NCI-H748 treated with DMSO at 0.1 percent for 48 hours (cell line): Measurements from ENCODE around the gene SLC25A26.

Experiments used
- DNase-seq: peaks from one replicate; lab custom pipeline; 2025; lab: John Stamatoyannopoulos, UW

The SLC25A26 gene

DNA sequence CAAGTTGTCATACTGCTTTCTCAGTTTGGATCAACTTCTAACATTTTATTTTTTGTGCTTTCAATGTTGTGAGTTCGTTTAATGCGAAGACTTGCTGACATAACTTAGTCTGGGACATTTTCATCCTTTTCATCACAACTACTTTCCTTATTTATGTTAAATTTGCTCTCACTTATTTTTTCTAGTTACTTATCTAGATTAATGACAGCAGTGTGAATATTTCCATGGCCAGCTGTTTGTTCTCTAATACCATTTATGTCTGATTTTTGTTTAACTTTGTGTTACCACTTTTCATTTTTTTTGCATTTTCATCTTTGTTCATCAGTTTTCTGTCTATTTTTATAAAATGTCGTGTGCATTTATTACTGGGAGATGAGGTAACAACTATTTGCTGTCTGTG lies 6.2 kb downstream of the SLC25A26 start:
- no peak for DNase-seq

DNA sequence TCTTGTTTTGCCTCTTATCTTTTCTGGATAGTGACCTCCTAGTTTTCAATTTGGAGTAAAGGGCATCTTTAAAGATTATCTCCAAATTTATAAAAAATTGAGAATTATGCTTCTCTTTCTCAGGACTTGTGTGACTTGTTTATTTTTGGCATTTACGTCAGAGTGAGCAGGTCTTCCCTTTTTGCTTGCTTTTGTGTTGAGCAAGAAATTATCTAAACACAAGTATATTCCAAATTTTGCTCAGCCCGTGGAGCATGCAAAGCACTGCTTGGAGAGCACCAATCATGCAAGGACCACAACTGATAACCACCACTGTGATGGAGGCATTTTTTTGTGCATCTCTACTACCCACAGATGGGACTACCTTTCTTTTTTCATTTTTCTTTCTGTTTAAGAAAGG lies 7.1 kb downstream of the SLC25A26 start:
- no peak for DNase-seq

DNA sequence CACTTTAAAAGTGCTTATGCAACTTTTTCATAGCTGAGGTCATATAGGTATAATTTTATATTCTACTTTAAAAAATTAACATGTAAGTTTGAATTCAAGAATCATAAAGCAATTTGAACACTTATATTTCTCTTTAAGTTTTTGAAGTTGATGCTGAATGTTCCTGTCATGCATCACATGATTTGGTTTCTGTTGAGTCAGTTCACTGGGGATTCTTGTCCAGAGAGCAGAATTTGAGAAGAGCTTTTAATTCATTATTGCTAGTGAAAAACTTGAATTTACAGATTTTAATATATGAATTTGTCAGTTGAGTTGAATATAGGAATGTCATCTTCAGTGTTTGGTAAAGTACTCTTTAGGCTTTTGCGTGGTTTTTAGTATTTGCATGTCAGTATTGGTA lies 7.9 kb downstream of the SLC25A26 start:
- DNase-seq: no peak

DNA sequence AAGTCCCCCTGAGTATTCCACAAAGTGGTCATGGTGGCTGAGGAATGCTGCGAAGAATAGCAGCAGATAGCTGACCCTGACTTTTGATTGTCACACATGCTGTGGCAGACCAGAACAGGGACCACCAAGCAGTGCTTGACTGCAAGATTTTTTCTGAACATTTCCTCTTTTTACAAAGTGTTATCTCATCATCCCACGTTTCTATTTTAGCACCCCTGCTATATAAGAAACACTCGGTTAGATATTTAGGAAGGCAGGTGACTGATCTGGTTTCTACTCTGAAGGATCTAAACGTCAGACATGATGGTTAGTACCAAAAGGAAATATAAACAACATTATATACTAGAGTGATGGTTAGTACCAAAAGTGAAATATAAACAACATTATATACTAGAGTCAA lies 9.1 kb downstream of the SLC25A26 start:
- DNase-seq: no peak

DNA sequence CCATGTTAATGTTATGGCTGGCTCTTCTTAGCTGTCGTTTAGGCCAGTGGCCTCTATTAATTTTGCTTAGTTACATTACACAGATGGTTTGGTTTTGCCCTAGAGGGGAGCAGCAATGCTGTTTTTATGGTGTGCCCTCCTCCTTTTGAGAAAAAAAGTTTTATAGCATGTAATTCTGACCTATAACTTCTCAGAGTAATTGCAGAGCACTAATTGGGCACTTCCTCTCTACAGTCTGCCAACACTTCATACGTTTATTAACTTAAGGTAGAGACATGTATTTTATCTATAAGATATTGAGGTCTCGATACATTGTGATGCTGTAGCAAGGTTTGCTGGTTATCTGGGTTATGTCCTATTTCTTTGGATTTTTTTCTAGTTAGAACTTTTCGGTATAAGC lies 12.2 kb downstream of the SLC25A26 start:
- DNase-seq: no peak

DNA sequence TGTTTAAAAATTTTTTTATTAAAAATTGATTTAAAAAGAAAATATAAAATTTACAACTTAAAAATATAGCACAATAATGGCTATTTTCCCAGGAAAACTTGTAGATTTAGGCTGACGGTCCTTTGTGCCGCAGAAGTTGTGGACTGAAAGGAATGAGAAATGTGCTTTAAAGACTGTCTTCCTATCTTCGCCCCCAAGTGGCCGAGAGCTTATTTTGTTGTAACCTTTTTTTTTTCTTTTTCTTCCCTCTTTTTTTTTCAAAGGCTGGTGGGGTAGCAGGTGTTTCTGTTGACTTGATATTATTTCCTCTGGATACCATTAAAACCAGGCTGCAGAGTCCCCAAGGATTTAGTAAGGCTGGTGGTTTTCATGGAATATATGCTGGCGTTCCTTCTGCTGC lies 15.5 kb downstream of the SLC25A26 start:
- DNase-seq: no peak

DNA sequence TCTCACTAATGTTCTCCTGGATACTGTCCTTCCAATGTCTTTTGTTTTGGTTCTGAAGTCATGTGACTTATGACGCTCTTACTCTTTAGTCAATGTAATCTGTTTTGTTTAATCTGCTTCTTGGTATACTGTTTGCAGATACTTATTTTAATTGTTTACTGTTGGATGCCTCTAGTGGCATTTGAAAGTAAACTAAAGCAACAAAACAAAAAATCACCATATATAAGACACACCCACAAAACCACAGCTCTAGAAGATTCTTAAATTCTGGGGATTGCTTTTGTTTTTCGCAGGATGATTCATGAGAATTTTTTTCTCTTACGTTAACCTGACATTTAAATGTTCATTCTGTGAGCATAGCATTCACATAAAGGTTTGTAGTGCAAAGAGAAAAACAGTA lies 16.8 kb downstream of the SLC25A26 start:
- DNase-seq: no peak

DNA sequence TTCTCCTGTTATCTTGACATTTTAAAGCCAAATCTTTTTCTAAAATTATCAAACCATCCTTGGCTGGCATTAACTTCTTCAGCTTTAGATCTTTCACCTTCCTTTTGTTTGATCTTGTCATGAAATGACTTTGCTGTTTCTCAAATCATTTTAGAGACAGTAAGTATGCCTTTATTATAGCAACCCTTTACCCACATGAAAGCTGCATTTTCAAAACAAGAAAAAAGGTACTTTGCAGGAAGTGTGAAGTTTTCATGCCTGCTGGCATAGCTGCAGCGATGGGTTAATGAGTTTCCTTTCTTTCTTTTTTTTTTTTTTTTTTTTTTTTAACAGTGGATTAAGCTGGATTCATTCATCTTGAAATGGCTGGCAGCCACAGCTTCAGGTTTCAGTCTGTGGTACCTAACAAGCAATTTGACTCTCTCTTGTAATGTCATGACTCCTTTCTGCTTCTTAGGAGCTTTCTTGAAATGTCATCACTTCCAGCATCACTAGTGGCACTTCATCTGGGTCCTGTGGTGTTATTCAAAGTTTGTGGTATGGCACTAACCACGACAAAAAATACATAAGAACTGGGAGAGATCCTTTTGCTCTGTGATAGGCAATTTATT lies 18.8 kb downstream of the SLC25A26 start:
- DNase-seq: no peak

DNA sequence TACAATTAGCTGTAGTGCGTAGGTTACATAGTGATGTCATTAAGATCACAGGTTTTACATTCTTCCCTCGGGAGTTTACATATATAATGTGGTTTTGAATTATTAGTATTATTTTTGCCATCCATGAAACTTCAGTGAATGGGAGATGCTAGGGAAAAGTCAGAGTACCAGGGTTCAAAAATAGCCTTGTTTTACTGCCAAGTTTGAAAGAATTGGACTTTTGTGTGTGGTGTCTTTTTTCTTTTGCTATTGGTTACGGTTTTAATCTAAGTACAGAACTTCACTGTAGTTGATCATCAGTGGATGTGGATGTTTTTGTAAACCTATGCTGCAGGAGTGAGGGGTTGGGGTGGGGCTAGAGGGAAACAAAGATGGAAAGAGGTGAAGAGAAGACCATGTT lies 20.7 kb downstream of the SLC25A26 start:
- no peak for DNase-seq

DNA sequence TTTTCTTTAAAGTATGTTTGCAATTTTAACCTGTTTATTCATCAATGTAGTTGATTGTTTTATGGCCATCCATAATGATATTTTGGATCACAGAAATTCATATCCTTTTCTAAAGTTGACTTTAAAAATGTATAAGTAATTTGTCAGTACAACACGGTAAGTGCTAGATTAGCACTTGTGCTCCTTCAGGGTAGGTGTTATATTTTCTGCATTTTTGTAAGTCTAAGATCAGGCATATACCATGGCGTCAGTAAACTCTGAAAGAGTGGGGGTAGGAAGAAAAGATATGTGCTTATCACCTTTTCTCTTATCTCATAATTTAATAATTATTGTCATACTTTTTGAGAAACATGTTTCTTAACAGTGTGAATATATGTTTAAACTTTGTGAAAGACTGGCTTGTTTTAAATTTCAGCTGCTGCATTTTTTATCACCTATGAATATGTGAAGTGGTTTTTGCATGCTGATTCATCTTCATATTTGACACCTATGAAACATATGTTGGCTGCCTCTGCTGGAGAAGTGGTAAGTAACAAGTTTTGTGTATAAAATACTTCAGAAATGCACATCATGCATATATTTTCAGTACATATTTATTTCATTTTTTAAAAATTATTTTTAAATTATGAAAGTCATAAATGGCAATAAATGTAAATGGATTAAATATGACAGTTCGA lies 22.1 kb downstream of the SLC25A26 start:
- DNase-seq: no peak

DNA sequence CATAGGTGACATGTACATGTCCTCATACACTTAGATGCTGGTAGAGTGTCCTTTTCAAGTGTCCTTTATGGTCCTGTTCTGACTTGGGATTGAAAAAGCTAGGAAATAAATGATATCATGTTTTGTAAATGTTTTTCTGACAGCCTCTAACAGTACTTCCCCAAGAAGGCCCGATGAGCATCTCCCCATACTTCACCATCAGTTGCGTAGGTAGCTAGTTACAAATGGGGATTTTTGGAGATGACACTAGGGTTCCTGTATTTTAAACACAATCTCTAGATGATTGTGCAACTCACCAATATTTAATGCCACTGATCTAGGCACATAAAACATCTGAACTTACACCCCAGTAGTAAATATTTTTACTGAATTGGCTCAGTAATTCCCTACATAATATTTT lies 27.8 kb downstream of the SLC25A26 start:
- DNase-seq: no peak

DNA sequence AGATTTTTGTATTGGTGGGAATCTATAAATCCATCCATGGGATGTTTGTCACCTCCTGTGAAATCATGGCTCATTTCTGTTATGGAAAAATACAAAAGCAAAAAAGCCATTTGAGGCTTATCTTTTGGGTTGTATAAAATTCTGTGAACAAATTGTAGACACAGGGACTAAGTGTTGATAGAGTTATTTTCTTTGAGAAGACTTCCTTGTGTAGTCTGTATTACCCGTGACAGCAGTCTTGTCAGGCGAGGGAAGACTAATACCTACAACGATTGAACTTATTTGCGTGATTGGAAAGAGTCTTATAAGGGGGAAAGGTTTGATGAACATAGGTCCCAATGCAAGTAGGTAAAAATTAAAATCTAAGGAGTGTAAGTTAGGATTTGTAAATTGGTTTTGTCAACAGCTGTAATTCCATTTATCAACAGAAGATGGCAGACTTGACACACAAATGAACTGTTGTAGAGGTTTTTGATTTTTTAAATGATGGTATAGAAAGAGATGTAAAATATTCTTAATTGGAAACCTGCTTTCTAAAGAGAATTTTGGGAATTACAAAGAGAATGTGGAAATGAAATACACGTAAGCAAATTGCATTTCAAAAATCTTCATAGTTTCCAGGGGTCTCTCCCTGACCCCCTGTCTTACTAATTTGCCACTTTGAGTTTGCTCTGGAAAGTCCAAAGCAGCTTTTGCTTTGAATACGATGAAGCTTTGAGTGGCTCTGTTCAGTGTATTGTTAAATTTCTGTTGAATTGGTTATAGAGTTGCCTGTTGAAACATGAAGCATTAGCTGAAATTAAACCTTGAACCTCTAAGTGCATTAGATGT lies 33.2 kb downstream of the SLC25A26 start:
- peak; percentile 8 for DNase-seq

DNA sequence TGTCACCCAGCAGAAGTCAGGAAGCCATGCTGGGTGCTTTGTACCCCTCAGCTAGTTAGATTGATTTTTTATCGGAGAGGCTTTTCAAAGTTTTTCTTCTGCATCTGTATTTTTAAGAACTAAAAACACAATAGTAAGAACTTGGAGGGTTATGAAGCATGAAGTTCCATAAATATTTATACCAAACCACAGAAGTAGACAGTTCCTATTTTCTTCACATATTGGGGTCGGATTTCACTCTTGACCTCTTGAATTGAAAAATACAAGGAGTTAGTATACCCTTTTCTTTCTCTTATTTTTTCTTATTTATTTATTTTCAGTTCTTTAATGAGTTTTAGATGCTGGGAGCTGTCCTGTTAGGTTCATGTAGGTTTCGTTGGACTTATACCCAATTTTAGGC lies 35.1 kb downstream of the SLC25A26 start:
- no peak for DNase-seq

DNA sequence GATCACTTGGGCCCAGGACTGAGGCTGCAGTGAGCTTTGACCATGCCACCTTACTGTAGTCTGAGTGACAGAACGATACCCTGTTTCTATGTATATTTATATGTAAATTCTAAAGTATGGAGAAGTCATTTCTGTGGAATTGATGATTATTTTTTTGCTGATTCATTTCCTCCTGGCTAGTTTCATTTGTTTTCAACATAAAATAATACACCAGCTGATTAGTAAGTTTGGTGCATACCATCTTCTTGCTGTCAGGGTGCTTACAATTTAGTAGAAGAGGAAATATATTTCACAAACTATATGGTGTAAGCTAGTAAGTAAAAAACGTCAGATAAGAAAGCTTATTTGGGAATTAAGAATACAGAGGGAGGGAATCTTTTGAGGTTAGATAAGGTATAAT lies 36.0 kb downstream of the SLC25A26 start:
- no peak for DNase-seq

DNA sequence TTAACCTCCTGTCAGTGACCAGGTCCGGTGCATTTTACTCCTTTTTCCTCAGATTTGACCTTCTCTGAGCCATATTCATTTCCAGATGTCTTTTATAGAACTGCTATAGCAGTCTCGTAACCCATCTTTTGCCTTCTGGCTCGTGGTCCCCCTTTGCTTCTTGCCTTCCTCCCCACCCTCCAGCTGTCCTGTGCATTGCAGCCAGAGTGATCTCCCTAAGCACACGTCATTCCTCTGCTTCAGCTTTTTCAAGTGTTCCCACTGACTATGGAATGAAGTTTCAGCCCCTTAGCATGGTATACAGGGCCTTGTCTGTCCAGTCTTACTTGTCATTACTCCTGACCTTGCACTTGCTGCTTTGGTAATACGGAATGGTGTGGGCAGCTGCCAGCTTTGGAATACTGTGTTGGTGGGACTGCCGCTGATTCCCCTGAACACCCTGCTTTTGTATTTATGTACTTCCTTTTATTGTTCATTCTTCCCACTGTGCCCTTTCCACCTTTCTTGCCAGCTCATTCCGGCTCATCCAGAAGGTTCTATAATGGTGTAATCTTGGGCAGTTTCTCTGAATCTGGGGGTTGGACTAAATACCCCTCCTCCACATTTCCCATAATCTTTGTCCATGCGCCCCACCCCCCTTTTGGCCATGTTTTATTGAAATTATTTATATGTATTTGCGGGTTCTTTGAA lies 38.9 kb downstream of the SLC25A26 start:
- DNase-seq: no peak

DNA sequence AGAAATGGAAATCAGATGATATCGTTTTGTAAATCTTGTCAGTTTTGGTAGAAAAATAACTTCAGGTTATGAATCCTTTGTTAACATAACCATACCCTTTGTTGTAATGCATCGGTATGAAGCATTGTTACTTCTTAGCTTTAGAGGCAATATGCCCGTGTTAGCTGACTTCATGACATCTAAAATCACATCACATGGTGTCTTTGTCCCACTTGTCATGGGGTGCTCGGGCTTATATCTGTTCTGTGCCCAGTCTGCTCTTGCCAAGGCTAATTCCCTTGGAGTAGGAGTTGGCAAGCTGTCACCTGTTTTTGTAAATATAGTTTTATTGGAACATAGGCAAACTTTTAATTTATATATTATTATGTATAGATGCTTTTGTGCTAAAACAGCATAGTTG lies 39.6 kb downstream of the SLC25A26 start:
- DNase-seq: no peak

DNA sequence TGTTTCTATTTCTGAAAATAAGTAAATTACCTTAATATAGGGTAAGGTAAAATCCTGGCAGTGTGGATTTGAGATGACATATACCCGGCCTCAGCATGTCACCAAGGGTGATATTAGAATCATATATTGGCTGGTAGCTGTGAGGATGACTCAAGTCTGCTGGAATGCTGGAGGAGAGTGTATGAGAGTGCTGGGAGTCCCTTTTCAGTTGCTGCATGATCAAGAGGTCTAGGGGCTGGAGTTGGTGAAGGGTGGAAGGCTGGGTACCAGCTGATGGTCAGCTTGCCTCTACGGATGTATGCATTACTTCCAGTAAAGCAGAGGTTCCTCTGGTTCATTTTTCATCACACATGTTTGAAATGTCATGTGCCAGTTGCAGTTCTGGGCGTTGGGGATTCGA lies 40.6 kb downstream of the SLC25A26 start:
- DNase-seq: no peak

DNA sequence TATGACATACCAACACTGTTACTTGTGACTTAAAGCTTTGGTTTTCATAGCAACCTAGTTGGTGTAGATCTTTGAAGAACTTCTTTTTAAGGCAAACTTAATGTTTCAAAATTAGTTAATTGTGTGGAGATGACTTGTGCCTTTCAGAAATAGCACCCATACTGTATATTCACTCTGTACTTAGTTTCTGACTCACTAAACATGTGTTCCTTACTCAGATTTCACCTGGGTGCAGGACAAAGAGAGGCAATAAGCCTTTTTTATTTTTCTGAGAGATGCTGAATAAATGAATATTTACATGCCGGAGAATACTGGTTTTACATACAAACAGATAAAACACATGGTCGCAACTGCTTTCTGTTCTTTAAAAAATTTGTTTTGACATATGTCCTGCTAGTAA lies 44.8 kb downstream of the SLC25A26 start:
- no peak for DNase-seq

DNA sequence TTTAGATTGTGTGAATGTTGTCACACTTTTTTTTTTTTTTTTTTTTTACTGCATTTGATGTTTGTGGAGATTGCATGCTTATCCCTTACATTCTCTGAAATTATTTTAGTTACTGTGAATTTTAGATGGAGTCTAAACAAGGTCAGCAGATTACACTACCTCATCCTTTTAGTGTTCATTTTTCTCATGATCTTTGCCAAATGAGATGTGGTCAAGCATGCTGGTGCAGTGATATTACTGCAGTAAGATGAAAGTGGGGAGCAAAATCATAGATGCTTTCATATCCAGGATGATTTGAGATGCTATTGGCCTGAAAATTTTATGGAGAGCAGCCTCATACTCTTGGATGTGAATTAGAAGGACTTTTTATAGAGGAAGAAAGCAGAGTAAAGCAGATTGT lies 45.8 kb downstream of the SLC25A26 start:
- no peak for DNase-seq

DNA sequence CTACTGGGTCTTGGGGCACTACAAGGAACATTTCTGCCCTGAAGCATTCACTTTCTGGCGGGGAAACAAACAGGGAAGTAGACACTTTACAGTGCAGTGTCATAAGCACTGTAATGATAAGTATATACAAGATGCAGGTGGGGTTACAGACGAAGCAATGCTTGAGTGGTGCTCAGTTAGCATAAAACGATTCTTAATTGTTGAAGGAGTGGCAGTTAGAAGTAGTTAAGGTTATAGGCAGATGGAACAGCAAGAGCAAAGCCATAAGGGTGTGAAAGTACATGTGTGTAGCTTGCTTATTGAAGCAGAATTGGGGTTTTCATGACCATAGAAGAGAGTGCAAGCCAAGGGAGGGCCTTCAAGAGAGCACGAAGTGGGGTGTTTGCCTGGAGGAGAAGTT lies 46.2 kb downstream of the SLC25A26 start:
- DNase-seq: no peak

DNA sequence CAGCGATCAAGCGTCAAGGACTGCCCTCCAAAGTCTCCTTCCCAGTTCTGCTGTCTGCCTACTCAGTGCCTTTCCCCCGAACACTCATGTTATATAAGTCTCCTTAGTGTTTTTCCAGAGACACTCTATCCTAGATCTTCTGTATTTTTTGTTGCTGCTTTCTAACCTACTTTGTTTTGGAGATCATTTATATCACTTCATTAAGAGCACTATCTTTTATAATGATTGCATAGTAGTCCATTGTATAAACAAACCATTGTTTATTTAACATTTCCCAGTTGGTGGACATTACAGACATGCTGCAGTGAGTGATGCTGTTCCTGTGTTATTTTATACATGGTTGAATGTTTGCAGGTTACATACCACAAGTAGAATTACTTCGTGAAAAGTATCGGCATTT lies 47.1 kb downstream of the SLC25A26 start:
- no peak for DNase-seq

DNA sequence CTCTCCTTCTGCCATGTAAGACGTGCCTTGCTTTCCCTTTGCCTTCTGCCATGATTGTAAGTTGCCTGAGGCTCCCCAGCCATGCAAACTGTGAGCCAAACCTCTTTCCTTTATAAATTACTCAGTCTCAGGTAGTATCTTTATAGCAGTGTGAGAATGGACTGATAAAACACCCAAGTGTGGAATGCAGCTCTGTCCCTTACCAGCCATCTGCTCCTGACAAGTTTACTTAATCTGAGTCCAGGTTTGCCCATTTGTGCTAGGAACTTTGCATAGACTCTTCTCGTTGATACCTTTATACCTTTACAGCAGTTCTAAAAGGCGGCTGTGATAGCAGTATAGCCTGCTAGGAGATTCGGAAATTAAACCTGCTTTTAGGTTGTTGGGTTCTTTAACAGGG lies 48.1 kb downstream of the SLC25A26 start:
- DNase-seq: no peak

DNA sequence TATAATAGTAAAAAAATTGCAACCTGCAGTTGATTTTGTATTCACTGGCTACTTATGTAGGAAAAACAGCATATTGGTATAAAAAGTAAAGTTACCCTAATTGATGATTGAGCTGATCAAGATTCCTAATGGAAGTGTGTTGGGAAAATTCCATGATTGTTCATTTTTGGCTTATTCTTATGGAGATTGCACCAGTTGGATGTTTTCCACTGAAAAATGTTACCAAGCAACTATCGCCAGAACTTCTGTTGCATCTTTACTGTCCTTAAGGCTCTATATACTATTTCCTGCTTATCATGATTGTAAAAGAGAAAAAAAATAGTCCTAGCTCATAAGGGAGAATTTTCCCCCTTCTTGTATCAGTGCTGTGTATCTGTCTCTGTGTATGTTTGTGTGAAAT lies 48.6 kb downstream of the SLC25A26 start:
- DNase-seq: no peak
